Cardiac muscle cell (in vitro differentiated cells and primary cell): Measurements from ENCODE around the gene SCARB1. TPM values are rescaled to one million over a fixed set of nuclear protein-coding genes. Genes with fewer than 3 reads are reported as not detected.
A peak's percentile ranks its signal among the peaks of the same experiment; 100 is the strongest.
"Not testable (repeated sequence)": the region's sequence is repeated elsewhere in the genome, so short reads cannot be mapped to it uniquely, and the experiment has no call there.

Source experiments
- DNase-seq, 2 donors: peaks; one replicate each; pipeline versions ENCODE4 v3.0.0 to v3.0.0-alpha.2; 2010 to 2017; ENCODE audit warnings: low read depth in 1 of 2, low spot score in 1 of 2
- H3K27ac ChIP-seq: fragments of 200-600 bp; sonication (generic); 2 replicates; pipeline ENCODE4 v1.5.1; 2016
- H3K27me3 ChIP-seq: fragments of 200-600 bp; sonication (generic); 2 replicates; pipeline ENCODE4 v1.6.0; 2016; ENCODE audit warnings: control low read depth
- H3K36me3 ChIP-seq: fragments of 200-600 bp; sonication (generic); 2 replicates; pipeline ENCODE4 v1.5.1; 2016; ENCODE audit warnings: control low read depth
- H3K4me1 ChIP-seq: fragments of 200-600 bp; sonication (generic); 2 replicates; pipeline ENCODE4 v1.8.1; 2017; ENCODE audit warnings: low read depth, mild to moderate bottlenecking, mixed run types
- H3K4me3 ChIP-seq: fragments of 200-600 bp; sonication (generic); 2 replicates; pipeline ENCODE4 v1.5.1; 2016; ENCODE audit warnings: mild to moderate bottlenecking
- H3K9me3 ChIP-seq: fragments of 200-600 bp; sonication (generic); 2 replicates; pipeline ENCODE4 v1.5.1; 2017; ENCODE audit warnings: low read depth, mild to moderate bottlenecking, control low read depth
- CTCF ChIP-seq: IDR thresholded peaks from 2 replicates; pipeline ENCODE4 v1.5.1; 2012; ENCODE audit warnings: low read depth, mild to moderate bottlenecking, low read length
- polyA plus RNA-seq: library from polyadenylated mRNA; unstranded; fragments of >200 nt; fragmentation: Nextera tagmentation; extraction: Ambion mirVana; gene quantifications from 2 replicates; pipeline ENCODE4 v1.2.1, GENCODE V29; 2016
- total RNA-seq: library from RNA; depleted of rRNA; stranded (reverse); fragments of >200 nt; gene quantifications from 2 replicates; pipeline ENCODE4 v1.2.3, GENCODE V29; 2016

The SCARB1 gene
- total RNA-seq (37.7 and 37.9 TPM in 2 replicates), polyA plus RNA-seq (42.5 and 46.3 TPM in 2 replicates)

GRCh38 chr12:124863416-124864325, at the start of gene SCARB1:
Gene SCARB1 (minus strand): TSS chr12:124863864. CDS start chr12:124863720, 144 bp downstream.
- no peak for TF ChIP-seq CTCF
- peak within 1 kb of the TSS; percentile 54 for H3K4me3 ChIP-seq
- H3K4me1 ChIP-seq = no peaks in the 10 kb centered on the region
- H3K9me3 ChIP-seq = no peaks in the 10 kb centered on the region
- H3K27me3 ChIP-seq = no peaks in the 10 kb centered on the region
- peak; percentile 89 for DNase-seq
- no peaks in the 10 kb centered on the region for H3K36me3 ChIP-seq
- H3K27ac ChIP-seq = no peak within 1 kb of the TSS

GRCh38 chr12:124912529-124913287, 49.0 kb upstream of the SCARB1 start:
- H3K27ac ChIP-seq, H3K4me3 ChIP-seq, H3K9me3 ChIP-seq, DNase-seq, H3K36me3 ChIP-seq, H3K27me3 ChIP-seq: not testable (repeated sequence)
- H3K4me1 ChIP-seq = peaks cover 19% of the 10 kb centered on the region

GRCh38 chr12:124911521-124911920, 47.9 kb upstream of the SCARB1 start:
- not testable (repeated sequence) for H3K9me3 ChIP-seq, H3K27me3 ChIP-seq, H3K27ac ChIP-seq, DNase-seq, H3K36me3 ChIP-seq, H3K4me3 ChIP-seq
- peaks cover 15% of the 10 kb centered on the region for H3K4me1 ChIP-seq

- H3K4me1 ChIP-seq = peaks cover 8% of the 10 kb centered on the region
- peaks cover 6% of the 10 kb centered on the region for H3K36me3 ChIP-seq
- H3K27me3 ChIP-seq = no peaks in the 10 kb centered on the region
- peak in 1 of 2 donors; percentile 43 for DNase-seq
- H3K4me3 ChIP-seq = no peak overlapping the region
- H3K27ac ChIP-seq = peak overlapping the region; percentile 54
- no peak for TF ChIP-seq CTCF
- H3K9me3 ChIP-seq = no peaks in the 10 kb centered on the region
These were observed 47.2 kb upstream of the SCARB1 start for GRCh38 chr12:124910561-124911478.

GRCh38 chr12:124909831-124910560, 46.3 kb upstream of the SCARB1 start:
- peak in 1 of 2 donors; percentile 37 for DNase-seq
- TF ChIP-seq CTCF = no peak
- H3K9me3 ChIP-seq = no peaks in the 10 kb centered on the region
- peaks cover 3% of the 10 kb centered on the region for H3K4me1 ChIP-seq
- H3K27ac ChIP-seq = peak overlapping the region; percentile 54
- no peaks in the 10 kb centered on the region for H3K27me3 ChIP-seq
- peaks cover 6% of the 10 kb centered on the region for H3K36me3 ChIP-seq
- H3K4me3 ChIP-seq = no peak overlapping the region
